ENCODE measurements around the gene MACF1.

DNA sequence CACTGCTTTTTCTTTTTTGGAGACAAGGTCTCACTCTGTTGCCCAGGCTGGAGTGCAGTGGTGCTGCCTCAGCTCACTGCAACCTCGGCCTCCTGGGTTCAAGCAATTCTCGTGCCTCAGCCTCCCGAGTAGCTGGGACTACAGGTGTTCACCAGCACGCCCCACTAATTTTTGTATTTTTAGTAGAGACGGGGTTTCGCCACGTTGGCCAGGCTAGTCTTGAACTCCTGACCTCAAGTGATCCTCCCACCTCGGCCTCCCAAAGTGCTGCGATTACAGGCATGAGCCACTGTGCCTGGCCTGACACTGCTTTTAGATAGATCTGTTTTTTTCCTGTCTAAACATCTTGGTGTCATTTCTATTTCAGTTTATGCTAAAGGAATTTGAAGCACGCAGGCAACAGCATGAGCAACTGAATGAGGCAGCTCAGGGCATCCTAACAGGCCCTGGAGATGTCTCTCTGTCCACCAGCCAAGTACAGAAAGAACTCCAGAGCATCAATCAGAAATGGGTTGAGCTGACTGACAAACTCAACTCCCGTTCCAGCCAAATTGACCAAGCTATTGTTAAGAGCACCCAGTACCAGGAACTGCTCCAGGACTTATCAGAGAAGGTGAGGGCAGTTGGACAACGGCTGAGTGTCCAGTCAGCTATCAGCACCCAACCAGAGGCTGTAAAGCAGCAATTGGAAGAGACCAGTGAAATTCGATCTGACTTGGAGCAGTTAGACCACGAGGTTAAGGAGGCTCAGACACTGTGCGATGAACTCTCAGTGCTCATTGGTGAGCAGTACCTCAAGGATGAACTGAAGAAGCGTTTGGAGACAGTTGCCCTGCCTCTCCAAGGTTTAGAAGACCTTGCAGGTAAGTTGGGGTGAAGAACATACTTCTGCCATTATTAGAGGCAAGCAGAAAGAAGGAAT lies 180.8 kb downstream of the MACF1 start:
- TF ChIP-seq, protein P1, sequence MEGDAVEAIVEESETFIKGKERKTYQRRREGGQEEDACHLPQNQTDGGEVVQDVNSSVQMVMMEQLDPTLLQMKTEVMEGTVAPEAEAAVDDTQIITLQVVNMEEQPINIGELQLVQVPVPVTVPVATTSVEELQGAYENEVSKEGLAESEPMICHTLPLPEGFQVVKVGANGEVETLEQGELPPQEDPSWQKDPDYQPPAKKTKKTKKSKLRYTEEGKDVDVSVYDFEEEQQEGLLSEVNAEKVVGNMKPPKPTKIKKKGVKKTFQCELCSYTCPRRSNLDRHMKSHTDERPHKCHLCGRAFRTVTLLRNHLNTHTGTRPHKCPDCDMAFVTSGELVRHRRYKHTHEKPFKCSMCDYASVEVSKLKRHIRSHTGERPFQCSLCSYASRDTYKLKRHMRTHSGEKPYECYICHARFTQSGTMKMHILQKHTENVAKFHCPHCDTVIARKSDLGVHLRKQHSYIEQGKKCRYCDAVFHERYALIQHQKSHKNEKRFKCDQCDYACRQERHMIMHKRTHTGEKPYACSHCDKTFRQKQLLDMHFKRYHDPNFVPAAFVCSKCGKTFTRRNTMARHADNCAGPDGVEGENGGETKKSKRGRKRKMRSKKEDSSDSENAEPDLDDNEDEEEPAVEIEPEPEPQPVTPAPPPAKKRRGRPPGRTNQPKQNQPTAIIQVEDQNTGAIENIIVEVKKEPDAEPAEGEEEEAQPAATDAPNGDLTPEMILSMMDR (conservative IDR thresholded peaks at IDR 0.05; ENCODE audit: low read depth, low read length) = no peak
- no peak for TF ChIP-seq EZH2 (IDR thresholded peaks at IDR 0.05; ENCODE audit: borderline replicate concordance, low read depth, low read length, poor library complexity, severe bottlenecking)

Data from A673 (cell line).